Measurements from ENCODE around the gene DENND4A. TPM values are rescaled to one million over a fixed set of nuclear protein-coding genes. Genes with fewer than 3 reads are reported as not detected.

Gene DENND4A
- total RNA-seq, 4 donors from 2014 or later, result 38.8 to 64.8 (median 52.3) TPM

DNA sequence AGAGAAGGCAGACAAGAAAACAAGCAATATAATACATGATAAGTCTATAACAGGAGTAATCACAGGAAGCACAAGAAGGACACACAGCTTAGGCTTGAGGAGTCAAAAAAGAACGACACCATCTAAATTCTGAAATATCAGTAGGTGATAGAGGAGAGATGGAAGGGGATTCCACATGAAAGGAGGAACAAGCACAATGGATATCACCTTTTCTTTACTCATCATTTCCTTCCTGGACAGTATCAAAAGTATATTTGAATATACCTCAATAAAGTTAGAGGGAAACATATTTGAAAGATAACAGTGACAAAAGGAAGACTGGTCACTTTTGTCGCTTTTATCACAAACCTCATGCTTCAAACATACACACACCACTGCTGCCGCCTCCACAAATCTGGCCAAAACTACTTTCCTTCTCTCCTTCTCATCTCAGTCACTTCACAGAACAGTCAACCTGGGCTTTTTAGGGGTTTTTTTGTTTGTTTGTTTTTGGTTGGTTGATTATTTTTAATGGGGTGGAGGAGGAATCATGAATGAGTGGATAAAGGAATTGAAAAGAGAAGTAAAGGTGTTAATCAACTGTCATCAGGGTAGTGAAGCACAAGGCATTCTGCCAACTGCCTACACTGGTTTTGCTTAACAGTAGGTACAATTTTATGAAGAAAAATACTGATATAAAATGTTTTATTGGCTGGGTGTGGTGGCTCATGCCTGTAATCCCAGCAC, 18.5 kb downstream of the DENND4A start:
- TF ChIP-seq, protein P1, sequence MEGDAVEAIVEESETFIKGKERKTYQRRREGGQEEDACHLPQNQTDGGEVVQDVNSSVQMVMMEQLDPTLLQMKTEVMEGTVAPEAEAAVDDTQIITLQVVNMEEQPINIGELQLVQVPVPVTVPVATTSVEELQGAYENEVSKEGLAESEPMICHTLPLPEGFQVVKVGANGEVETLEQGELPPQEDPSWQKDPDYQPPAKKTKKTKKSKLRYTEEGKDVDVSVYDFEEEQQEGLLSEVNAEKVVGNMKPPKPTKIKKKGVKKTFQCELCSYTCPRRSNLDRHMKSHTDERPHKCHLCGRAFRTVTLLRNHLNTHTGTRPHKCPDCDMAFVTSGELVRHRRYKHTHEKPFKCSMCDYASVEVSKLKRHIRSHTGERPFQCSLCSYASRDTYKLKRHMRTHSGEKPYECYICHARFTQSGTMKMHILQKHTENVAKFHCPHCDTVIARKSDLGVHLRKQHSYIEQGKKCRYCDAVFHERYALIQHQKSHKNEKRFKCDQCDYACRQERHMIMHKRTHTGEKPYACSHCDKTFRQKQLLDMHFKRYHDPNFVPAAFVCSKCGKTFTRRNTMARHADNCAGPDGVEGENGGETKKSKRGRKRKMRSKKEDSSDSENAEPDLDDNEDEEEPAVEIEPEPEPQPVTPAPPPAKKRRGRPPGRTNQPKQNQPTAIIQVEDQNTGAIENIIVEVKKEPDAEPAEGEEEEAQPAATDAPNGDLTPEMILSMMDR (IDR thresholded peaks at IDR 0.05), result no peak
- no peak for DNase-seq (ENCODE audit: low spot score)
- no peak for ATAC-seq (ENCODE audit: low FRiP score)

DNA sequence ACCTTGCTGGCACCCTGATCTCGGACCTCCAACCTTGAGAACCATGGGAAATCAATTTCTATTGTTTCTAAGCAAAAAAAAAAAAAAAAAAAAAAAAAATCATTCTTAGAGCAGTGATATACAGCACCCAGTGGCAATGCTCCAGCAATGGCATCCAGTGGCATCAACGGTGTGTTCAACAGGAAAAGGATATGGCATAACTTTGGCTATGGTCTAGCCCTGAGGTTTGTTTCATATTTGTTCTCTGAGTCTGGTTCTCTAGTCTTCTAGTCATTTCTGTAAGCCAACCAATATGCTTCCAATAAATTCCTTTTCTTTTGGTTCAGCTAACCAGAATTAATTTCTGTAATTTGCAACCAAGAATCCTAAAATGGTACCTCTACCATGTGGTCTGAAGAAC, 19.2 kb downstream of the DENND4A start:
- ATAC-seq (ENCODE audit: low FRiP score) (no peak), DNase-seq (ENCODE audit: low spot score) (no peak)
- TF ChIP-seq, protein P1 (IDR thresholded peaks at IDR 0.05), result no peak

DNA sequence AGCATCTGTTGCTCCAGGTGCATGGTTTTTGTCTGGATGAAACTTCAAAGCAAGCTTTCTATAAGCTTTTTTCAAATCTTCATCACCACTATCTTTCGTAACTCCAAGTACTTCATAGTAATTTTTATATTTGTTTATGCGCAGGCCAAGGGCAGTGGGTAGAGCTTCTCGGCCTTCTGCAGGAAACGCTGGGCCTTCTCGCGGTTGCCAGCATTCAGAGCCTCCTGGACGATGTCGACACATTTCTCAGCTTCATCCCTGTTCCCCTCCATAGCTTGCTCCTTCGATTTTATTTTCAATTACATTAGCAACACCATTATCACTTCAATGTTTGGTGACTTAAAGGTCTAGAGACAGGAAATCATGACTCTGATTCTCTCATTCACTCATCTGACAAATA, 20.2 kb downstream of the DENND4A start:
- TF ChIP-seq, protein P1 (IDR thresholded peaks at IDR 0.05), result no peak
- DNase-seq (ENCODE audit: low spot score) (no peak), ATAC-seq (ENCODE audit: low FRiP score) (no peak)

DNA sequence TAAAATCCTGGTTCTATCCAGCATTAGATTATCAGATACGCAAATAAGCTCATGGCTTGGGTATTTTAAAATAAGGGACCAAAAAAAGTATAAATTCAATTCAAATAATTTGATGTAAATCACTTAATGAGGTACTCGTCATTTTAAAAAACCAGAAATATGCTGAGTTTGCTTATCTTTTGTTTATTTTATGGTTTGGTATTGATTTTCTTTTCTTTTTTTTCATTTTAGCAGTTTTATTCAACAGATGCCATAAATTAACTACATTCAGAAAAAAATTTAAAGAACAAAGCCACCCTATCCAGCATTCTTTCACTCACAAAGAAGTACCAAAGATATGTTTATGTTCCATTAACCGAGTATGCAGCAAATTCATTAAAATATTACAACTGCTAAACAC, 22.6 kb downstream of the DENND4A start:
- ATAC-seq (ENCODE audit: low FRiP score) (no peak), DNase-seq (ENCODE audit: low spot score) (no peak)
- TF ChIP-seq, protein P1 (IDR thresholded peaks at IDR 0.05), result no peak

DNA sequence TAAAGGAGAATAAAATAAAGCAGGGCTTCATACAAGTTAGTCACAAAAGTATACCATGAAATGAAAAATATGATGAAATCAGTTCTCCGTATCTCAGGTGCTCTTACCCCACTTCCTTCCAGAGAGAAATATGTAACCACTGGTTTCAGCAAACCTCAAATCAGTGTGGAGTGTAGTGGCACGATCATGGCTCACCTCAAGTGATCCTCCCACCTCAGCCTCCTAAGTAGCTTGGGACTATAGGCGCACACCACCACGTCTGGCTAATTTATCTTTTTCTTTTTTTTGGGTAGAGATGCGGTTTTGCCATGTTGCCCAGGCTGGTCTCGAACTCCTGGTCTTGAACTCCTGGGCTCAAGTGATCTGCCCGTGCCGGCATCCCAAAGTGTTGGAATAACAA, 24.2 kb downstream of the DENND4A start:
- ATAC-seq (ENCODE audit: low FRiP score) (no peak), DNase-seq (ENCODE audit: low spot score) (no peak)
- TF ChIP-seq, protein P1 (IDR thresholded peaks at IDR 0.05), result no peak

DNA sequence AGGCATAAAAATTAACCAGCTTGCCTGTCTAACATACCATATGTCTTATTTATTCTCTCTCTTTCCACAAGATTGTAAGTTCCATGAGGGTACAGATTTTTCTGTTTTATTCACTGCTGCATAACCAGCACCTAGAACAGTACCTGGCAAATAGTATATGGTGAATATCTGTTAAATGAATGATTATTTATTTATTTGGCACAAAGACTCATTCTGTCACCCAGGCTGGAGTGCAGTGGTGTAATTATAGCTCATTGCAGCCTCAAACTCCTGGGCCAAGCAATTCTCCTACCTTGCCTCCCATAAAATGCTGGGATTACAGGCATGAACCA, 24.9 kb downstream of the DENND4A start:
- TF ChIP-seq, protein P1 (IDR thresholded peaks at IDR 0.05), result no peak
- ATAC-seq (ENCODE audit: low FRiP score) (no peak), DNase-seq (ENCODE audit: low spot score) (no peak)
